SIG-M5 treated with dmso at 0.1 percent for 504 hours (cell line): ENCODE data around the gene CD74.

Source experiments
- DNase-seq: peaks from one replicate; lab custom pipeline; 2025; ENCODE audit not compliant: unreplicated experiment; lab: John Stamatoyannopoulos, UW

CD74 gene

GRCh38 chr5:150364004-150364403, 48.7 kb downstream of the CD74 start:
- DNase-seq: no peak

DNA sequence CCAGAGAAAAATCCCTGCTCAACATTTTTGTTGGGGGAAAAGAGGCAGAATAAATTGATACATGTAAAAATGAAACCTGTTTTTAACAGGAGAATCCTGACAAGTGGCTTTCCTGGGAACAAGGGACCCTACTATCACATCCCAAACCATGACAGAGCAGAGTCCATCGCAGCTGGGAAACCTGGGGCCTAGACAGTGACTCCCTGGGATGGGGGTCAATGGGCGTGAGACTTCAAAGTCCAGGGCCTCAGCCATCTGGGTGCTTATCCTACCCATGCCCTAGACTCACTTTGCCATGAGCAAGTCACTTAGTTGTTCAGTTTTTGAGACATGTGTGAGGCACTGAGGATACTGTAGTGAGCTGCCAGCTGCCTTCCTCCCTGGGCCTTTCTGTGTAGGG, 49.5 kb downstream of the CD74 start:
- DNase-seq: no peak

GRCh38 chr5:150361301-150361700, 51.4 kb downstream of the CD74 start:
- no peak for DNase-seq

GRCh38 chr5:150358261-150359095, 54.2 kb downstream of the CD74 start:
- no peak for DNase-seq

DNA sequence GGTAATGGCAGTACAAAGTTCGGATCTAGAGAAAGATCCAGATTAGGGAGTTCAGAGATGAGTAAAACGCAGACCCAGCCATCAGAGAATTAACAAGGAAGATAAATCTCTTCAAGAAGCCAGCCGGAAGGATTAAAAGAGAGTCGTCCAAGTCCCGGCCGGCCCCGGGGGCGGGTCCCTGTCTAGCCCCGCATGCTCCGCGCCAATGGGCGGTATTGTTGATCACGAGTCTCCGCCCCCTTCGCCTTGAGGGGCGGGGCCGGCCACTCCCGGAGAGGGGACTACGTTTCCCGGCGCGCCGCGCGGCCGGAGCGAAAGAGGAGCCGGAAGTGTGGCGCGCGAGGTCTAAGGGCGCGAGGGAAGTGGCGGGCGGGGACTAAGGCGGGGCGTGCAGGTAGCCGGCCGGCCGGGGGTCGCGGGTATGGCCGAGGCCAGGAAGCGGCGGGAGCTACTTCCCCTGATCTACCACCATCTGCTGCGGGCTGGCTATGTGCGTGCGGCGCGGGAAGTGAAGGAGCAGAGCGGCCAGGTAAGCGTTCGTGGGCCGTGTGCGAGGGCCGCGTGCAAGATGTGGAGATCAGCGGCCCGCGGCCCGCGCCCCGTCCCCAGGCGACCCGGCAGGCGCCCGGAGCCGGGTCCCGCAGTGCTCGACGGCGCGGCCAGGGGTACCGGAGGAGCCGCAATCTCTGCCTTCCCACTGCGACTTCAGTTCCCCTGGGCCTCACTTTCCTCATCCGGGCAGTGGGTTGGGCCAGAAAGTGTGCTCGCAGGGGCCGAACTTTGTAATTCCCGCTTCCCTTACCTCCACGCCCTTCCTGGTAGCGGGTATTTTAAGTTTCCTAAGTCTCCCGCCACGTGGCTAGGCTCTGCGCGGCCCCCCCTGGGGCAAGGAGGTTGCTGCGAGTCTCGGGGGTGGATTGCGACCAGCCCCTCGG, 55.1 kb downstream of the CD74 start, which contains the start of gene TCOF1:
TSS of gene TCOF1 (plus strand) at position 372 of the 935 bp plus-strand sequence. CDS start at position 422, 50 bp downstream.
- peak; percentile 90 for DNase-seq

DNA sequence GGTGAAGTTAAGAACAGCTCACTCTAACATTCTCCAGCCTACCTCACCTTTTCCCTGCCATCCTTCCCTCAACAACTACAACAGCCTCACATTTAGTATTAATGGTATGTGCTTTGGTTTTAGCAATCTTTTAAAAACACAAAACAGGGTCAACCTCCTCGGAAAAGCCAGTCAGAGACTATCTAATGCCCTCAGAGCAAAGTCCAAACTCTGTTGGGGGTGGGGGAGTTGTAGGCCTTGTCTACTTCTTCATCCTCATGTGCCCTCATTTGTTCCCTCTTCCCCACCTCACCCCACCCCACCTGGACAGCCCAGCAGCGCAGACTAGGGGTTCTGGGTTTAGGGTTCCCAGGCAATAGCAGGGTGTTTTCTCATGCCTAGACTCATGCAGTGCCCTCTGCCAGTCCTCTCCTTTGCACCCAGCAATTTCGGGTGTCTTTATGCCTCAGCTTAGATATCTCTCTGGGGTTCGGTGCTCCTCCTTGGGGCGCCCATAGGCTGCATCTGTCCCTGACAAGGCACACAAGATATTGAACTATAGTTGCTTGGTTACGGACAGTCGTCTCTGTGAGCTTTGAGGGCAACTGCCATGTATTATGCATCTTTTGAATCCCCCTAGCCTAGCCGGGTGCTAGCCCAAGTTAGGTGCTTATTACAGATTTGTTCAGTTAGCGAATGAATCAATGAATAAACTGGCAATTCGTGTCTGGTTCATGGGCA, 56.0 kb downstream of the CD74 start:
- no peak for DNase-seq

- no peak for DNase-seq
Measured at GRCh38 chr5:150355791-150356190, 56.9 kb downstream of the CD74 start.

DNA sequence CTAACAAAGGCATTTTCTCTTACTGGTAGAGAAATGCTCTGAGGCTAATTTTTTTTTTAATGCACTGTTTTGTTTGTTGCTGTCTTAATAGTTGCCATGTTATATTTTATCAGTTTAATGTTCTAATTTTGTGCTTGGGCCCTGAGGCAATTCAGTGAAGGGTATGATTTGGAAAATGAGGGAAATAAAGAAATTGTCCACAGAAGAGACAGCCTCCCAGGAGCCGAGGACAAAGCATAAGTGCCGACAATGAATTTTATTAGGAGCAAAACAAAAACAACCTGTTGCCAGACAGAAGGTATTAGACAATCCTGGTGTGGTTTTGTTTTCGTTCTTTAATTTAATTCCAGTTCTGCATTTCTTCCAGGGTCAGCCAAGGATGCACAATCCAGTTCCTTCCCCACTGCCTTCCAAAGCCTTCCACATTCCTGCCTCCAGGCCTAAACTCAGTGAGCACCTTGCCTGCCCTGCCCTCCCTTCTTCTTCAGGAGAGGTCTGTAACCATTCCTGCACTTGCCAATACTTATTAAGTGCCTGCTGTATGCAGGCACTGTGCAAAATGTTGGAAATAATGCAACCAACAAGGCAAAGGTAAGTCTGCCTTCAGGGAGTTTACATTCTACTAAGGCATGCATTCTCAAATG, 59.6 kb downstream of the CD74 start:
- no peak for DNase-seq

GRCh38 chr5:150352244-150353031, 60.3 kb downstream of the CD74 start:
- DNase-seq: no peak
